ENCODE results near the gene MGAT4B. TPM values are rescaled to one million over a fixed set of nuclear protein-coding genes. Genes with fewer than 3 reads are reported as not detected.

MGAT4B gene
- total RNA-seq, 1 experiment from 2014 or later = 185 TPM

GRCh38 chr5:179812997-179813607 lies 6.4 kb upstream of the MGAT4B start:
- no peak for DNase-seq (ENCODE audit: low read depth)

- no peak for DNase-seq (ENCODE audit: low read depth)
Measured at GRCh38 chr5:179812135-179812825, 5.6 kb upstream of the MGAT4B start.

GRCh38 chr5:179805529-179806249 lies 977 bp downstream of the MGAT4B start:
- DNase-seq (ENCODE audit: low read depth) = no peak

- no peak for DNase-seq (ENCODE audit: low read depth)
Measured at GRCh38 chr5:179805070-179805528, 1.6 kb downstream of the MGAT4B start.

GRCh38 chr5:179804555-179804947 lies 2.1 kb downstream of the MGAT4B start:
- no peak for DNase-seq (ENCODE audit: low read depth)

- DNase-seq (ENCODE audit: low read depth) = peak; percentile 58
Measured at GRCh38 chr5:179803651-179804554, 2.8 kb downstream of the MGAT4B start.

- DNase-seq (ENCODE audit: low read depth) = no peak
Measured at GRCh38 chr5:179802950-179803562, 3.6 kb downstream of the MGAT4B start.

GRCh38 chr5:179802207-179802883 lies 4.3 kb downstream of the MGAT4B start:
- DNase-seq (ENCODE audit: low read depth) = no peak

- no peak for DNase-seq (ENCODE audit: low read depth)
Measured at GRCh38 chr5:179801304-179802206, 5.1 kb downstream of the MGAT4B start.

GRCh38 chr5:179800696-179801201 lies 5.9 kb downstream of the MGAT4B start:
- no peak for DNase-seq (ENCODE audit: low read depth)

GRCh38 chr5:179800071-179800695 lies 6.5 kb downstream of the MGAT4B start:
- DNase-seq (ENCODE audit: low read depth) = no peak

GRCh38 chr5:179799644-179799973 lies 7.1 kb downstream of the MGAT4B start:
- no peak for DNase-seq (ENCODE audit: low read depth)

- DNase-seq (ENCODE audit: low read depth) = no peak
Measured at GRCh38 chr5:179798771-179799643, 7.7 kb downstream of the MGAT4B start.

- DNase-seq (ENCODE audit: low read depth) = no peak
Measured at GRCh38 chr5:179798144-179798770, 8.4 kb downstream of the MGAT4B start.

- DNase-seq (ENCODE audit: low read depth) = no peak
Measured at GRCh38 chr5:179797741-179798140, 8.9 kb downstream of the MGAT4B start.

- no peak for DNase-seq (ENCODE audit: low read depth)
Measured at GRCh38 chr5:179796877-179797608, 9.6 kb downstream of the MGAT4B start.
